ENCODE data around the gene MTTP.
A peak's percentile ranks its signal among the peaks of the same experiment; 100 is the strongest.

Gene MTTP

GRCh38 chr4:99642725-99643489 is 68.3 kb downstream of the MTTP start:
- no peak for DNase-seq (ENCODE audit: low spot score)

- no peak for DNase-seq (ENCODE audit: low spot score)
Observed at GRCh38 chr4:99644453-99644852, 69.8 kb downstream of the MTTP start.

GRCh38 chr4:99645036-99645435 is 70.4 kb downstream of the MTTP start:
- DNase-seq (ENCODE audit: low spot score), result no peak

GRCh38 chr4:99645638-99646037 is 71.0 kb downstream of the MTTP start:
- DNase-seq (ENCODE audit: low spot score), result no peak

GRCh38 chr4:99647071-99647470 is 72.4 kb downstream of the MTTP start:
- DNase-seq (ENCODE audit: low spot score), result no peak

- DNase-seq (ENCODE audit: low spot score), result no peak
Observed at GRCh38 chr4:99648321-99648720, 73.7 kb downstream of the MTTP start.

GRCh38 chr4:99649208-99649607 is 74.6 kb downstream of the MTTP start:
- no peak for DNase-seq (ENCODE audit: low spot score)

- DNase-seq (ENCODE audit: low spot score), result no peak
Observed at GRCh38 chr4:99649778-99650177, 75.2 kb downstream of the MTTP start.

GRCh38 chr4:99651016-99651769 is 76.6 kb downstream of the MTTP start:
- no peak for DNase-seq (ENCODE audit: low spot score)

- DNase-seq (ENCODE audit: low spot score), result no peak
Observed at GRCh38 chr4:99651811-99652485, 77.3 kb downstream of the MTTP start.

- DNase-seq (ENCODE audit: low spot score), result no peak
Observed at GRCh38 chr4:99652596-99653436, 78.2 kb downstream of the MTTP start.

- DNase-seq (ENCODE audit: low spot score), result no peak
Observed at GRCh38 chr4:99653916-99654315, 79.3 kb downstream of the MTTP start.

GRCh38 chr4:99654361-99654761 is 79.7 kb downstream of the MTTP start:
- peak; percentile 24 for DNase-seq (ENCODE audit: low spot score)

GRCh38 chr4:99655308-99656081 is 80.9 kb downstream of the MTTP start:
- no peak for DNase-seq (ENCODE audit: low spot score)

GRCh38 chr4:99657798-99658197 is 83.2 kb downstream of the MTTP start, which contains the start of gene C4orf54:
Gene C4orf54 (minus strand): TSS chr4:99657828. CDS start chr4:99654648, 3,180 bp downstream.
- no peak for DNase-seq (ENCODE audit: low spot score)

- no peak for DNase-seq (ENCODE audit: low spot score)
Observed at GRCh38 chr4:99658666-99659065, 84.0 kb downstream of the MTTP start.

- DNase-seq (ENCODE audit: low spot score), result no peak
Observed at GRCh38 chr4:99661907-99662306, 87.3 kb downstream of the MTTP start.

- no peak for DNase-seq (ENCODE audit: low spot score)
Observed at GRCh38 chr4:99664716-99665115, 90.1 kb downstream of the MTTP start.

GRCh38 chr4:99665983-99666382 is 91.4 kb downstream of the MTTP start:
- DNase-seq (ENCODE audit: low spot score), result no peak

- no peak for DNase-seq (ENCODE audit: low spot score)
Observed at GRCh38 chr4:99668472-99668871, 93.8 kb downstream of the MTTP start.

GRCh38 chr4:99669084-99669483 is 94.5 kb downstream of the MTTP start:
- no peak for DNase-seq (ENCODE audit: low spot score)
